Measurements from ENCODE around the gene ACOXL.

The ACOXL gene

DNA sequence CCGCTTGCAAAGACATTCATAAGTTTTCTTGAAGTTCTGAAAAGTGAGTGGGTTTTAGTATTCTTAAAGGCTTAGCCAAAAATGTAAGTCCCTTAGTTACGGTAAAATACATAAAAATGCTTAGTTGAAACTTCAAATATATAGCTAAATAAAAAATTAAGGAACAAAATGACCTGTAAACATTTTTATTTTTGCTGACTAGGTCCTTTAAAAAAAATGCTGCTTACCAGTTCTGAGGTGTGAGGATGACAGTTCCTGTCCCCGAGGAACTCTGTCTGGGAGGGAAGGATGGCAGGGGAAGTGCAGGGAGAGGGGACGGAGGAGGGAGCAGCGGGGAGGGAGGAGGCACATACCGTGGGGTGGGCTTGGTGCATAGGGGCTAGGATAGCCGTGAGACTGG, 285.5 kb downstream of the ACOXL start:
- DNase-seq: no peak

- no peak for DNase-seq
Observed at GRCh38 chr2:111019381-111019780, 287.0 kb downstream of the ACOXL start.

GRCh38 chr2:111022633-111023032, 290.3 kb downstream of the ACOXL start:
- DNase-seq: no peak

GRCh38 chr2:111024496-111024895, 292.1 kb downstream of the ACOXL start:
- no peak for DNase-seq

GRCh38 chr2:111025288-111025687, 292.9 kb downstream of the ACOXL start:
- no peak for DNase-seq

GRCh38 chr2:111028720-111029119, 296.3 kb downstream of the ACOXL start:
- DNase-seq: no peak

DNA sequence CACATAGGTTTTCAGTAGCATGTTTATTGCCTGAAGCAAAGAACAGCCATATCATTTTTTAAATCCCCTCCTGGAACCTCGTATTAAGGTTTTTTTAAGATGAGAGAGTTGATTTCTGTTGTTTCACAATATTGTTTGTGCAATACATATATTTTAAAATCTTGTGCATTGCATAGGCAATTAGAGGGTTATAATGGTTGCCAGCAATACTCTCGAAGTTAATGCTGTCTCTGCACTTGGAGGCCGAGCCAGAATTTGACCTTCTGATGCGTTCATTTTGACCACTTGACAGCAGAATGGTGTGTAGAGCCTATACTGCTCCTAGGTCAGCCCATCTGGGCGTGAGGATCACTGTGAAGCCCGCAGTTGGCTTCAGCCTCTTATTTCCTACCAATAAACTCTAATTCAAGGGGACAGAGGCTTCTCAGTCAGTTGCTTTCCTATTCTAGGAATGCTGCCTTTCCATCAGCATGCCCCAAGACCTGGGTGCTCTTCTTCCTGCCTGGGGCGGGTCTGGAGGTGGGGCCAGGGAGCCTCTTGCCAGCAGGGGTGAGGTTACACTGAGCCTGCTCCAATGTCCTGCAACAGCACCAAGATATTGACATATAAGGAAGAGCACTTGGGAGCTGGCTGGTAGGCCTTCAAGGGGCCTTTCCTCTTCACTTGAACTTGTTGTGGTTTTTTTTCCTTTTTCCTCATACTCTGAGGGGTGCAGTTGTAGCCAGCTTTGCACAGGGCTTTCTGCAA, 297.0 kb downstream of the ACOXL start:
- DNase-seq: no peak

DNA sequence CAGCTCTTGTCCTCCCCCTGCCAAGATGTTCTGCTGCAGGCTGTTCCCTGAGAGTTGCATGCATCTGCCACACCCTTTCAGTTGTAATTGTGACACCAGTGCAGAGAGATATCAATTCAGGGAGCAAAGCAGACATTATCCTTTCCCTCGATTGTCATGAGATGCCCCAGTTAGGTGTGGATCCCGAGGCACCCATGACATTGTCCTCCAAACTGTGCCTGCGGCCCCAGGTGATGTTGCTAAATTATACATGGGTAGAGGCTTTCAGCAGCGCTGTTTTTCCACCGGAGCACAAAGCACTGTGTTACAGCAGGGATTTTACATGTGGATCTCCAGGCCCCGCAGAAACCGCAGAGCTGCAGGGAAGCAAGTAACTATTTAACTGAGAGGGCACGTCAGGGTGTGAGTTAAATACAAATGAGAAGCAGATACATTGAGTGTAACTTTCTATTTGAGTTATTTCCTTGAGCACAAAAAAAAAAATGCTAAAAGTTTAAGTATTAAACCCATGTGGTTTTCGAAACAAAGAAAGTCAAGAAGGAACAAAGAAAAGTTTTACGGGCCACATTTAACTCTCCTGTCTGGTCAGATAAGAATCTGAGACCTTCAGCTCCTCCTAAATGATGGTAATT, 298.0 kb downstream of the ACOXL start:
- no peak for DNase-seq

DNA sequence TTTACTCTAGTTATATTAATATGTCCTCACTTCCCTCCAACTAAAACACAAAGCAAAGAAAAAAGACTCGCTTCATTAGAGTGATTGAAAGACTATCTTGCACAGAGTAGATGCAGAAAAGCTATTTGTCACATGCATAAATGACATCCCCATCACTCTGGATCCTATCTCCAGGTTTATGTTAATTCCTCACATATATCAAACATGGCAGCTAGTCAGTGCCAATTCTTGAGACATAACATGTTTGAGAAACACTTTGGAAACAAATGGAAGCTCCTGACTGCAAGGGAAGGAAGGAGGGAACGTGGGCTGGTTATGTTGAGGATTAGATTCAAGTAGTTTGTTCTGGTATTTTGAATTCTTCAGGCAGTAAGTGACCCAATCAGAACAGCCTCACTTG, 298.6 kb downstream of the ACOXL start:
- no peak for DNase-seq

DNA sequence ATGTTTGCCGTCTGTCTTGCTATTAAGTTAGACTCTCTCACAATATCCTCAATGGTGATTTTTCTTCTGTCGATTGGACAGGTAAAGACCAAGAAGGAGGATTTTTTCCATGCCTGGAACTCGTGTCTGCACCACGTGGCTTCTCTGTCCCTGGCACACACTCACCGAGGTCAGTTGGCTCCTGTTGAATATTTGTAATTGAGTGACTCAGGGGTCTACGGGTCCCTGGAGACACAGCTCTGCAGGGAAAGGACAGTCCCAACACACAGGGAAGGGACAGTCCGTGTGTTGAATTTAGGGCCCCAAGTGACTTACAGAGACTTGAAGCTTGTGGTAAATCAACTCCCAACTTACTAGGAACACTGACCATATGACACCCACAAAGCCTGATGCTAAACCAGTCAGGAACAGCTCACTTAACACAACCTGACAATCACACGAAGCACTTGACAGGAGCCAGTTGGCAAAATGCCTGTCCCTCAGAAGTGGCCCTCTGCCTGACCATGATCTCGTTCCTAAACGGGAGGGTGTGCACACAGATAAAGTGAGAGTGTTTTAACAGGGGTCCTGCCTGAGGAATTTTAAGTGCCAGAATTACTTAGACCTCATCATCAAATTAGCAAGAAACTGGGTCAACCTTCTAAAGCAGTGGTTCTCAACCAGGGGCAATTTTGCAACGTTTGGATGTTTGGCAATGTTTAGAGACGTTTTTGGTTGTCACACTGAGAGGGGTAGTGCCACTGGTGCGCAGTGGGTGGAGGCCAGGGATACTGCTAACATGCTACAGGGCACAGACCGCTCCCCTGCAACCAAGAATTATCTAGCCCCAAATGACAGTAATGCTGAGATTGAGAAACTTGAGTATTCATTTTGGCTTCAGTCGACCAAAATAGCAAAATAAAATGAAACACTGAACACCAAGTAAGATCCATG, 299.4 kb downstream of the ACOXL start:
- DNase-seq: no peak

DNA sequence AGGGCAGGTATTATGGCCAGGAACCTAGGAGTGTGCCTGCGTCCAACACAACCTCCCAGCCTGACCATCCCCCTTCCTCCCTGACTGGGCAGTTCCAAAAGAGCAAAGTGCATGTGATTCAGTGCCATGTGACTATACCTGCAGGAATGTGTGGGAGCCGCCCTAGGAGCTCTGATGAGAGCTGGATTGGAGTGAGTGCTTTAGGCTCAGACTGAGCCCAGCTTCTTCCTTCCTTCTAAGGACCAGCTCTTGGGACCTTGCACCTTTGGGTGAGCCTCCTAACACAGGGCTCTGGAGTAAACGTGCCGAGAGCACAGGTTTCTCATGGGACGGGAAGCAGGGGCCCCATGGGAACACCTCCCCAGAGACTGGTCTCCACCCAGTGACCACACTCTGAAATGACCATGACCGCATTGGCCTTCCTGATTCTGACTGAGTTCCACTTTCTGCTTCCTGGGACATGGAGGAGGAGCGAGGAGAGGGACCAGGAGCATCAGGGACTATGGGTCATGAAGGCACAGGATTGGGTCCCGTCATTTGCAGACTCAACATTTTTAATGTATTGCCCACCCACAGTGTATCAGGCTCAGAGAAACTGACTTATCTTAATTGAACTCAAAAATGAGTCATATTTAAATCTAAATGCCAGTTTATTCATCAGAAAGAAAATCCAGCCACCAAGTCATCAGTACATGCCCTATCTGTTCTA, 300.5 kb downstream of the ACOXL start:
- no peak for DNase-seq

- no peak for DNase-seq
Observed at GRCh38 chr2:111034146-111034545, 301.8 kb downstream of the ACOXL start.

- no peak for DNase-seq
Observed at GRCh38 chr2:111034606-111035005, 302.2 kb downstream of the ACOXL start.

DNA sequence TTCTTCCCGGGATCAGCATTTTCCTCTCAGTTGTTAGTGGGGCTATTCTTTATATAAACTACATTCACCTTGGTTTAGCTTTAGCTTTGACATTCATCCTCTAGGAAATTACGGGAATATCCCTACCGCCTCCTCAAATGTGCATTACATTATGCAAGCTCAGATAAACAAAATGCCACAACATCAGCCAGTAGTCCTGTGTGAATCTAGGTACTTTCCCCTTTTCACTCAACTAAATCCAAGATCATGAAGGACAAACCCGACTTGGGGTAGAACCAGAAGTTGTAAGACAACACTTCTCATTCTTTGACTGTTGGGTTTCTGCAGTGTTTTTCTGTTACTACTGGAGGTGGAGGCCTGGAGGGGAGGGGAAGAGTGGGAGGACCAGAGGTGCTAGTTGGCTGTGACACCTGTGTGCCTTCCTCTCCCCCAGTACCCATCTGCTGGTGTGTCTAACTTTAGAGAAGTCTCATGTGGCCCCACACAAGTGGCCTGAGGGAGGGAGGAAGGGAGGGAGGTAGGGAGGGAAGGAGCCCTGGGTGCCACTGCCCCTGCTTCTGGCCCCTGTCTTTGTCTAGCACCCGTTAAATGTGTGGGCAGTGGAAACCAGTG, 303.6 kb downstream of the ACOXL start:
- no peak for DNase-seq

- DNase-seq: no peak
Observed at GRCh38 chr2:111037128-111037527, 304.8 kb downstream of the ACOXL start.

DNA sequence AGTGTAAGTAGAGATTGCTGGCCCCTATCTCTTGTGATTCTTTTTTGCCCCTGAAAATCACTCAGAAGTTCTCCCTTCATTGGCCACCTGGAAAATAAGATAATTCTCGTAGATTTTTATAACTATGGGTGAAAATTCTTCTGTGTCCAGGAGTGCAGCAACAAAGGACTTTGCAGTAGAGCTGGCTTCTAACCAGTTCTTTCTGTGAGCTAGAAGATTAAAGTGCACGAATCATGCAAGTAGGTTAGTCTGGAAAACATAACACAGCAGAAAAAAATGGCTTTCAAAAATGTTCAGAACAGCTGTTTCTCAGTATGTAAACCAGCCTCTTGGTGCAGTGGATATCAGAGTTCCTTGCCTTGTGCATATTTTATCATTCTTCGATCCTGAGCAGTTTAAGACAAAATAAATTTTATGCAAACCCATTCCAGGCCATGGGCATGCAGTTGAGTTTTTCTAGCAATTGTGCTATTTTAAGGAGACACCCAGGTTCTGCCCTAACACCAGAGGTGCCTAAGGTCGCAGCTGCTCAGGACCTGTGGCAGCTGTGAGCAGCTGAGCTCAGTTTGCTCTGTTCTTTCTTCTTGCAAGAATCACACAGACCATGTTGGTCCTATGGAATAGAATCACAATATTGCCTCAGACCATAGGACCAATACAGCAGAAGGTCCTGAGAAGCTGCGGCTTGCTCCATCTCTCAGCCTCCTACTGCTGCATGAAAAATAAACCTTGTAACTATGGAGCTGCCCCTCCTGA, 307.4 kb downstream of the ACOXL start:
- DNase-seq: no peak

DNA sequence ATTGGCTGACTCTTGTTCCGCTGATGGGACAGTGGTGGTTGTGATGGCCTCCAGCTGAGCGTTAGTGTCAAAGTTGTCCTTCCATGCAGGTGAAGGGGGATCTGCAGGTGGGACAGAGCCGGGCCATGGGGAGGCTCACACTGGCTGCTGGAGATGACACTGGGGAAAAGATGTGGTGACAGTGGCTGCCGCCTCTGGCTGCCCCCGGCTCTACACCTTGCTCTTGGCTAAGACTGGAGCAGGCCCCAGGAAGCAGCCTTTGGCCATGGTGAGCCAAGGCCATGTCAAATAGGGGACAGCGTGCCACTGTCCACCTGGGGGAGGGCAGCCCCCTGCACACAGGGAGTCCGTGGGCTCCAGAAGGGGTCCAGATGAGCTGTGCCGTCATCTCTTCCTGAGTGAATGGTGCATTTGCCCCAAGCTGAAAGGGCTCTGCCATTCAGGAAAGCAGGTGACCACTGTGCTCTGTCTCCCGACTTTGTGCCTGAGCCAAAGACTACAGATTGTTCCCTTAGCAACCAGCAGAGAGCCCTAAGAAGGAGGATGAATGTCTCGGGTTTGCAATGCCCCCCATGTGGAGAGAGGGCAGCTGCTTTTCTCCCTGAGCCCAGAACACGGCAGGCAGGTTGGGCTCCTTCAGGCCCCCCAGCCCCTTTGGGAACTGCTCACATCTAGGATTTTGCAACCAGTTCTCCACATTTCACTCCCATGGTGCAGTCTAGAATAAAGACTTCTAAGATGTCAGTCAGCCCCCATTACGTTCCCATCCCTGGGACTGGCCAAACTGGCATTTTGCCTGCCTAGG, 309.2 kb downstream of the ACOXL start:
- DNase-seq: no peak

DNA sequence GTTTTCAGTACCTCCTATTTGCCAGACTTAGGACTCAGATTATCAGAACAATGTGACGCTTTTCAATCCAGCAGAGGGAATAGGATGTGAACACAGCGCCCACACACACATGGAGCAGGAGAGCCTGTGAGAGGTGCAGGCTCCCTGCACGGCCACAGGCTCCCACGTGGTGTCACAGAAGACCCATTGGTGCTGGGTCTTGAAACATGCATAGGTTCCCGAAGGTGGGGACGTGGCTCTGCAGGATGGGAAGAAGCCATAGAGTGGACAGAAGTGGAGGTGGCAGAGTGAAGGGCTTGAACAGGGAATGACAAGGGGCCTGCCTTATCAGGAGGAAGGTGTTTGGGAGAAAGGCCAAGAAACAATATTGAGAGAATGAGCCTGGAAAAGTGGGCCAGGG, 309.9 kb downstream of the ACOXL start:
- DNase-seq: no peak

GRCh38 chr2:111042772-111043771, 310.7 kb downstream of the ACOXL start:
- DNase-seq: no peak

Data from effector CD8-positive, alpha-beta T cell (primary cell).